ENCODE measurements around the gene PLA2G2C.

Gene PLA2G2C

GRCh38 chr1:20126041-20126805 is 60.1 kb downstream of the PLA2G2C start:
- FAIRE-seq = no peak

- no peak for FAIRE-seq
Measured at GRCh38 chr1:20125100-20125499, 61.2 kb downstream of the PLA2G2C start.

- FAIRE-seq = no peak
Measured at GRCh38 chr1:20124456-20125057, 61.8 kb downstream of the PLA2G2C start.

GRCh38 chr1:20123722-20124455 is 62.4 kb downstream of the PLA2G2C start:
- no peak for FAIRE-seq

GRCh38 chr1:20120796-20121195 is 65.5 kb downstream of the PLA2G2C start:
- no peak for FAIRE-seq

- FAIRE-seq = no peak
Measured at GRCh38 chr1:20119347-20119746, 67.0 kb downstream of the PLA2G2C start, which contains the start of gene PLA2G2D. TSS of gene PLA2G2D (minus strand) at chr1:20119536. CDS start at chr1:20119498, 38 bp downstream.

DNA sequence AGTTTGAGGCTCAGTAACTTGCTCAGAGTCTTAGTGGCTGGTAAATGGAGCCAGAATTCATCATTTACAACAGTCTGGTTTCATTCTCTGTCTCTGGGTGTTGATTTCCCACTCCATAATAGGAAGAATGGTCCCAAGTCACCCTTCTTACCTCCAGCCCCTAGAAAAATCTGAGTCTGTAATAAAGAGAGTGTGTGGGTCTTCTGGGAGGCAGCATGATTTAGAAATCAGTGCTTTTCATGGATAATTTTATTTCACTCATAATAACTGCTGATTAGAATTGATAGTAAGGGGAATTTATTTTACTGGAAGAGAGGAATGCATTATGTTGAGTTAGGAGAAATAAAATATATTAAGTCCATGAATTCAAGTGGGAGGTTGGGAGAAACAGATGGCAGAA is 69.1 kb downstream of the PLA2G2C start:
- no peak for FAIRE-seq

- no peak for FAIRE-seq
Measured at GRCh38 chr1:20115916-20116315, 70.4 kb downstream of the PLA2G2C start.

- no peak for FAIRE-seq
Measured at GRCh38 chr1:20115479-20115878, 70.8 kb downstream of the PLA2G2C start.

- no peak for FAIRE-seq
Measured at GRCh38 chr1:20114021-20114648, 72.2 kb downstream of the PLA2G2C start.
